ENCODE measurements around the gene TSPAN11. TPM values are rescaled to one million over a fixed set of nuclear protein-coding genes. Genes with fewer than 3 reads are reported as not detected.
A peak's percentile ranks its signal among the peaks of the same experiment; 100 is the strongest.

Gene TSPAN11
- total RNA-seq, 2 donors from 2014 or later: 0.26 to 0.66 TPM

- Histone ChIP-seq H3K4me1 (no peaks in the 10 kb centered on the region), H3K36me3 (replicated peaks in 1 of 2; ENCODE audit: insufficient read depth in 1 of 2, low read depth in 2 of 2) (no peaks in the 10 kb centered on the region), H3K9me3 (no peaks in the 10 kb centered on the region), H3K27me3 (no peaks in the 10 kb centered on the region), H3K27ac (no peak overlapping the region), H3K4me3 (no peak overlapping the region)
- TF ChIP-seq POLR2A (IDR thresholded peaks at IDR 0.05): no peak
- ATAC-seq (peak; percentile 14), DNase-seq (no peak)
- 68 to 71% methylated on average over 20 to 21 of the region's 21 CpGs for whole genome bisulfite sequencing, 2 donors
- intact Hi-C loops (cut with DNase I): no loop called here
Measured at GRCh38 chr12:30979371-30980259, 53.1 kb downstream of the TSPAN11 start.

DNA sequence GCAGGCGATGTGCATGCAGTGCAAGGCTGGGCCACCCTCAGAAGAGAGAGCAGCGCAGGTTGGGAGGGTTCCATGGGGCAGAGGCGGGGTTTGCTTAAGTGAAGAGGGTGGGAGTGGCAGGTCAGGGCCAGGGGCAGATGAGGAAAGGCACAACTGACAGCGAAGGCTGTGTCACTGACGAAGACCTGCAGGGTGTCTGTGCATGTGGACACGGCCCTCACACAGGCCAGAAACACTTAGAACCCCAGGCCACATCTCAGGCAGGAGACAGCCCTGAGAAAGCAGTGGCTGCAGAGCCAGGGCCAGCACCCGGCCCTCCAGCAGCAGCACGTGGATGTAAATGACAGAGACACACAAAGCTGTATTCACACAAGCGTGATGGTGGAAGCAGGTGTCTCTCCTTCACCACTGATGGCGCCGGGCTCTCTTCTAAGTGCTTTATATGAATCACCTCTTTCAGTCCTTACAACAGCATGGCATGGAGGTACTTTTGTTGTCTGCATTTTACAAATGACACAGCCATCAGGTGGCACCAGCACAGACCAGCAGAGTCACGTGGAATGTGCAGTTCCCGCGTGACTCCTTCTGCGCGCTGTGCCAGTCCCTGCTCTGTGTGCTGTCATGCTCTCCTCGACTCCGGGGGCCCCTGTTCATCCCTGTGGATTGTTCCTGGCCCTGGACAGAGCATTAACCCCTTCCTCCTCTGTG is 54.6 kb downstream of the TSPAN11 start:
- intact Hi-C loops (cut with DNase I): no loop called here
- Histone ChIP-seq H3K27me3 (no peaks in the 10 kb centered on the region), H3K4me1 (no peaks in the 10 kb centered on the region), H3K9me3 (no peaks in the 10 kb centered on the region), H3K27ac (no peak overlapping the region), H3K36me3 (replicated peaks in 1 of 2; ENCODE audit: insufficient read depth in 1 of 2, low read depth in 2 of 2) (no peaks in the 10 kb centered on the region), H3K4me3 (no peak overlapping the region)
- no peak for ATAC-seq
- TF ChIP-seq, protein P1, sequence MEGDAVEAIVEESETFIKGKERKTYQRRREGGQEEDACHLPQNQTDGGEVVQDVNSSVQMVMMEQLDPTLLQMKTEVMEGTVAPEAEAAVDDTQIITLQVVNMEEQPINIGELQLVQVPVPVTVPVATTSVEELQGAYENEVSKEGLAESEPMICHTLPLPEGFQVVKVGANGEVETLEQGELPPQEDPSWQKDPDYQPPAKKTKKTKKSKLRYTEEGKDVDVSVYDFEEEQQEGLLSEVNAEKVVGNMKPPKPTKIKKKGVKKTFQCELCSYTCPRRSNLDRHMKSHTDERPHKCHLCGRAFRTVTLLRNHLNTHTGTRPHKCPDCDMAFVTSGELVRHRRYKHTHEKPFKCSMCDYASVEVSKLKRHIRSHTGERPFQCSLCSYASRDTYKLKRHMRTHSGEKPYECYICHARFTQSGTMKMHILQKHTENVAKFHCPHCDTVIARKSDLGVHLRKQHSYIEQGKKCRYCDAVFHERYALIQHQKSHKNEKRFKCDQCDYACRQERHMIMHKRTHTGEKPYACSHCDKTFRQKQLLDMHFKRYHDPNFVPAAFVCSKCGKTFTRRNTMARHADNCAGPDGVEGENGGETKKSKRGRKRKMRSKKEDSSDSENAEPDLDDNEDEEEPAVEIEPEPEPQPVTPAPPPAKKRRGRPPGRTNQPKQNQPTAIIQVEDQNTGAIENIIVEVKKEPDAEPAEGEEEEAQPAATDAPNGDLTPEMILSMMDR (IDR thresholded peaks at IDR 0.05): no peak
- TF ChIP-seq POLR2A (IDR thresholded peaks at IDR 0.05): no peak
- 60 to 69% methylated on average over 17 to 18 of the region's 18 CpGs for WGBS, 2 donors
- DNase-seq: no peak

DNA sequence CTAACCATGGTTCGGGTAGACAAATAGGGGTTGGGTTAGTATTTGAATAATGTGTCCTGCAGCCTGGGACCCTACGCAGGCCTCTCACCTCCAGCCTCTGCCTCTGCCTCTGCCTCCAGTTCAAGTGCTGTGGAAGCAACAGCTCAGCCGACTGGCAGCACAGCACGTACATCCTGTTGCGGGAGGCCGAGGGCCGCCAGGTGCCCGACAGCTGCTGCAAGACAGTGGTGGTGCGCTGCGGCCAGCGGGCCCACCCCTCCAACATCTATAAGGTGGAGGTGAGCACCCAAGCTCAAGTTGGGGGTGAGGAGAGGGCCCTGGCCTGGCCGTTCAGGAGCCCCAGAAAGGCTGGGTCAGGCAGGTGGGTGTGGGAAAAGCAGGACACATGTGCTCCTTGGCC is 55.9 kb downstream of the TSPAN11 start:
- 71 to 85% methylated on average over 3 to 12 of the region's 12 CpGs for WGBS, 2 donors
- no peaks in the 10 kb centered on the region for H3K4me1 ChIP-seq
- intact Hi-C loops (cut with DNase I): no loop called here
- H3K36me3 ChIP-seq (replicated peaks in 1 of 2; ENCODE audit: insufficient read depth in 1 of 2, low read depth in 2 of 2): no peaks in the 10 kb centered on the region
- H3K4me3 ChIP-seq: no peak overlapping the region
- H3K9me3 ChIP-seq: no peaks in the 10 kb centered on the region
- no peak for TF ChIP-seq POLR2A (IDR thresholded peaks at IDR 0.05)
- TF ChIP-seq, protein P1 (IDR thresholded peaks at IDR 0.05): no peak
- no peak overlapping the region for H3K27ac ChIP-seq
- ATAC-seq (no peak), DNase-seq (no peak)
- no peaks in the 10 kb centered on the region for H3K27me3 ChIP-seq

GRCh38 chr12:30985814-30986452 is 59.4 kb downstream of the TSPAN11 start:
- peak; percentile 62 for ATAC-seq
- no peak overlapping the region for H3K27ac ChIP-seq
- no peaks in the 10 kb centered on the region for H3K9me3 ChIP-seq
- H3K36me3 ChIP-seq (replicated peaks in 1 of 2; ENCODE audit: insufficient read depth in 1 of 2, low read depth in 2 of 2): no peaks in the 10 kb centered on the region
- H3K4me1 ChIP-seq: peaks cover 20% of the 10 kb centered on the region
- peak; percentile 44 to 66 (median 56) for DNase-seq
- WGBS, 2 donors: 36 to 83% methylated on average over 2 to 7 of the region's 7 CpGs
- no peak for TF ChIP-seq POLR2A (IDR thresholded peaks at IDR 0.05)
- TF ChIP-seq, protein P1 (IDR thresholded peaks at IDR 0.05): peak; percentile 17 to 57 (median 51)
- no peaks in the 10 kb centered on the region for H3K27me3 ChIP-seq
- intact Hi-C loops (cut with DNase I): no loop called here
- H3K4me3 ChIP-seq: no peak overlapping the region

DNA sequence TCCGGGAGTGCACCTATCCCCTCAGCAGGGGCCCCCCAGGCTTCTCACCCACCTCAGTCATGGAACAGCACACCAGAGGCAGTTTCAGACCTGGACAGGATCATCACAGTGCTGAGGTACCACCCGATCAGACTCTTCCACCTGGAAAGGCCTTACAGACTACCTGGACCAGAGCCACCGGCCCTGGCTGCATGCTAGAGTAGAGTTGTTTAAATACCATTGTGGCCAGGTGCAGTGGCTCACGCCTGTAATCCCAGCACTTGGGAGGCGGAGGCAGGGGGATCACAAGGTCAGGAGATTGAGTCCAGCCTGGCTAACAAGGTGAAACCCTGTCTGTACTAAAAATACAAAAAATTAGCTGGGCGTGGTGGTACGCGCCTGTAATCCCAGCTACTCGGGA is 61.5 kb downstream of the TSPAN11 start:
- 49 to 54% methylated on average over 7 to 9 of the region's 9 CpGs for WGBS, 2 donors
- Histone ChIP-seq H3K27ac (no peak overlapping the region), H3K4me3 (no peak overlapping the region), H3K27me3 (no peaks in the 10 kb centered on the region), H3K4me1 (peaks cover 20% of the 10 kb centered on the region), H3K36me3 (replicated peaks in 1 of 2; ENCODE audit: insufficient read depth in 1 of 2, low read depth in 2 of 2) (no peaks in the 10 kb centered on the region), H3K9me3 (no peaks in the 10 kb centered on the region)
- ATAC-seq (no peak), DNase-seq (peak; percentile 37 to 64 (median 48))
- intact Hi-C loops (cut with DNase I): no loop called here
- TF ChIP-seq, protein P1 (IDR thresholded peaks at IDR 0.05): no peak

Data from body of pancreas (tissue), 4 donors.